Measurements from ENCODE around the gene DIAPH3.

DNA sequence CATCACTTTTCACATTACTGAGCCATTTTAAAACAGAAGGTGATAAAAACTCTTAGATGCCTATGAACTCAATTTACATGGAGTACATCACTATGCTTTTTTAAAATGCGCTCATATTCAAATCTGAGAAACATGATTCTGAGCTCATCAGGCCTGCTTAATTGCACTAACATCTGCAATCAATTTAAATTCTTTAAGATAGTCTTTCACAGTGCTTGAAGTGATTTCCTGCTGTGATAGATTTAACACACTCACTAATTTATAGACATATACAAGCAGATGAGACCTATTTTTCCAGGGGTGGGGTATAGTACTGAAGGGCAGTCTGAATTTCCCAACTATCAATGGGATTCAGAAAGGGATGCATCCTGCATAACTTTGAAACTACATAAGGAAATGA lies 82.9 kb downstream of the DIAPH3 start:
- TF ChIP-seq, protein P1, sequence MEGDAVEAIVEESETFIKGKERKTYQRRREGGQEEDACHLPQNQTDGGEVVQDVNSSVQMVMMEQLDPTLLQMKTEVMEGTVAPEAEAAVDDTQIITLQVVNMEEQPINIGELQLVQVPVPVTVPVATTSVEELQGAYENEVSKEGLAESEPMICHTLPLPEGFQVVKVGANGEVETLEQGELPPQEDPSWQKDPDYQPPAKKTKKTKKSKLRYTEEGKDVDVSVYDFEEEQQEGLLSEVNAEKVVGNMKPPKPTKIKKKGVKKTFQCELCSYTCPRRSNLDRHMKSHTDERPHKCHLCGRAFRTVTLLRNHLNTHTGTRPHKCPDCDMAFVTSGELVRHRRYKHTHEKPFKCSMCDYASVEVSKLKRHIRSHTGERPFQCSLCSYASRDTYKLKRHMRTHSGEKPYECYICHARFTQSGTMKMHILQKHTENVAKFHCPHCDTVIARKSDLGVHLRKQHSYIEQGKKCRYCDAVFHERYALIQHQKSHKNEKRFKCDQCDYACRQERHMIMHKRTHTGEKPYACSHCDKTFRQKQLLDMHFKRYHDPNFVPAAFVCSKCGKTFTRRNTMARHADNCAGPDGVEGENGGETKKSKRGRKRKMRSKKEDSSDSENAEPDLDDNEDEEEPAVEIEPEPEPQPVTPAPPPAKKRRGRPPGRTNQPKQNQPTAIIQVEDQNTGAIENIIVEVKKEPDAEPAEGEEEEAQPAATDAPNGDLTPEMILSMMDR (IDR thresholded peaks at IDR 0.05) = no peak
- TF ChIP-seq GATA2 (CRISPR knock-in tag; IDR thresholded peaks at IDR 0.05) (no peak), SIN3A (IDR thresholded peaks at IDR 0.05; ENCODE audit: borderline replicate concordance, low read depth, low read length) (no peak), TCF12 (IDR thresholded peaks at IDR 0.05) (peak; percentile 61), RFX5 (IDR thresholded peaks at IDR 0.05; ENCODE audit: low read length) (no peak), RAD21 (IDR thresholded peaks at IDR 0.05; ENCODE audit: low read length) (no peak), TAF1 (IDR thresholded peaks at IDR 0.05; ENCODE audit: borderline replicate concordance, low read depth, low read length) (no peak), JUND (IDR thresholded peaks at IDR 0.05) (no peak), YY1 (IDR thresholded peaks at IDR 0.05; ENCODE audit: low read depth) (no peak), POLR2AphosphoS5 (IDR thresholded peaks at IDR 0.05; ENCODE audit: low read depth, low read length) (no peak)
- TF ChIP-seq, protein P2, sequence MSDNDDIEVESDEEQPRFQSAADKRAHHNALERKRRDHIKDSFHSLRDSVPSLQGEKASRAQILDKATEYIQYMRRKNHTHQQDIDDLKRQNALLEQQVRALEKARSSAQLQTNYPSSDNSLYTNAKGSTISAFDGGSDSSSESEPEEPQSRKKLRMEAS (IDR thresholded peaks at IDR 0.05; ENCODE audit: low read depth) = no peak
- TF ChIP-seq, protein P3, sequence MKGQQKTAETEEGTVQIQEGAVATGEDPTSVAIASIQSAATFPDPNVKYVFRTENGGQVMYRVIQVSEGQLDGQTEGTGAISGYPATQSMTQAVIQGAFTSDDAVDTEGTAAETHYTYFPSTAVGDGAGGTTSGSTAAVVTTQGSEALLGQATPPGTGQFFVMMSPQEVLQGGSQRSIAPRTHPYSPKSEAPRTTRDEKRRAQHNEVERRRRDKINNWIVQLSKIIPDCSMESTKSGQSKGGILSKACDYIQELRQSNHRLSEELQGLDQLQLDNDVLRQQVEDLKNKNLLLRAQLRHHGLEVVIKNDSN (IDR thresholded peaks at IDR 0.05; ENCODE audit: borderline replicate concordance, low read depth) = no peak

Measured in SK-N-SH (cell line).